SK-N-SH (cell line): ENCODE results near the gene C19orf53. TPM values are rescaled to one million over a fixed set of nuclear protein-coding genes. Genes with fewer than 3 reads are reported as not detected.

Experiments
- CTCF ChIA-PET: fragments of 300-600, 350-600 bp; formaldehyde crosslinking; extraction: SDS; loops from one replicate; lab custom pipeline; 2021; lab: Yijun Ruan, JAX
- POLR2A ChIA-PET: fragments of 350-600 bp; sonication (Branson Sonifier 250); formaldehyde crosslinking; extraction: SDS; loops from one replicate; lab custom pipeline; 2020; ENCODE audit warnings: antibody characterized with exemption, inconsistent platforms; lab: Yijun Ruan, JAX
- DNase-seq: peaks from one replicate; pipeline ENCODE4 v3.0.0; 2012
- H2AFZ ChIP-seq: fragments of 200-600 bp; sonication (generic); 2 replicates; pipeline ENCODE4 v1.8.1; 2016; ENCODE audit warnings: antibody characterized with exemption, mild to moderate bottlenecking, low read depth
- H3F3A ChIP-seq: fragments of 200-600 bp; sonication (generic); replicated peaks from 2 replicates; pipeline ENCODE3; 2016; ENCODE audit warnings: antibody characterized with exemption, mild to moderate bottlenecking; ENCODE audit not compliant: insufficient read depth
- H3K27ac ChIP-seq, 2 experiments: fragments of 200-500 bp in 1 of 2; fragments of 200-600 bp in 1 of 2; sonication (Bioruptor generic) in 1 of 2; sonication (generic), shearing (Covaris generic) in 1 of 2; 2 replicates each; pipeline versions ENCODE4 v1.5.1 to v1.6.1; 2014 to 2016; ENCODE audit warnings: low read depth in 2 of 2, inconsistent platforms in 1 of 2, low read length in 1 of 2, mild to moderate bottlenecking in 1 of 2, mixed read lengths in 1 of 2
- H3K27me3 ChIP-seq: fragments of 200-600 bp; sonication (generic), shearing (Covaris generic); 2 replicates; pipeline ENCODE4 v1.6.1; 2016; ENCODE audit warnings: mixed run types; ENCODE audit not compliant: insufficient read depth
- H3K36me3 ChIP-seq, 2 experiments: fragments of 200-500 bp in 1 of 2; fragments of 200-600 bp in 1 of 2; sonication (Bioruptor generic) in 1 of 2; sonication (generic) in 1 of 2; replicated peaks in 1 of 2; 2 replicates each; pipeline versions ENCODE3 to v1.5.1; 2014 to 2016; ENCODE audit warnings: low read length in 1 of 2, mild to moderate bottlenecking in 1 of 2; ENCODE audit not compliant: insufficient read depth in 2 of 2, control insufficient read depth in 1 of 2
- H3K4me1 ChIP-seq, 2 experiments: fragments of 200-500 bp in 1 of 2; fragments of 200-600 bp in 1 of 2; sonication (Bioruptor generic) in 1 of 2; sonication (generic), shearing (Covaris generic) in 1 of 2; 2 replicates each; pipeline versions ENCODE4 v1.5.1 to v1.6.1; 2014 to 2016; ENCODE audit warnings: low read depth in 1 of 2, low read length in 1 of 2, mixed run types in 1 of 2; ENCODE audit not compliant: insufficient read depth in 2 of 2, control insufficient read depth in 1 of 2
- H3K4me2 ChIP-seq: fragments of 200-600 bp; sonication (generic), shearing (Covaris generic); 2 replicates; pipeline ENCODE4 v1.6.1; 2017; ENCODE audit warnings: mixed run types
- H3K4me3 ChIP-seq, 2 experiments: fragments of 200-500 bp in 1 of 2; fragments of 200-600 bp in 1 of 2; sonication (Bioruptor generic) in 1 of 2; sonication (generic), shearing (Covaris generic) in 1 of 2; 2 replicates each; pipeline versions ENCODE4 v1.5.1 to v1.8.1; 2014 to 2016; ENCODE audit warnings: low read depth in 2 of 2, inconsistent platforms in 1 of 2, low read length in 1 of 2, mild to moderate bottlenecking in 1 of 2, mixed read lengths in 1 of 2, moderate library complexity in 1 of 2
- H3K79me2 ChIP-seq: fragments of 200-600 bp; sonication (generic); 2 replicates; pipeline ENCODE4 v1.8.1; 2017; ENCODE audit warnings: mild to moderate bottlenecking; ENCODE audit not compliant: insufficient read depth
- H3K9ac ChIP-seq: fragments of 200-600 bp; sonication (generic); 2 replicates; pipeline ENCODE4 v1.6.1; 2017; ENCODE audit warnings: mixed run types
- H3K9me2 ChIP-seq: fragments of 200-600 bp; sonication (generic); 2 replicates; pipeline ENCODE4 v1.6.1; 2017; ENCODE audit warnings: mixed run types
- H3K9me3 ChIP-seq: fragments of 200-600 bp; sonication (generic); 2 replicates; pipeline ENCODE4 v1.6.1; 2017; ENCODE audit warnings: mixed run types, mild to moderate bottlenecking, moderate library complexity
- H4K20me1 ChIP-seq: fragments of 200-600 bp; sonication (generic); 2 replicates; pipeline ENCODE4 v1.6.1; 2017; ENCODE audit warnings: mild to moderate bottlenecking, mixed run types; ENCODE audit not compliant: insufficient read depth
- EZH2phosphoT487 ChIP-seq: fragments of 200-600 bp; sonication (generic); IDR thresholded peaks from 2 replicates; pipeline ENCODE4 v1.6.1; 2017; ENCODE audit warnings: low read depth, mixed run types, mild to moderate bottlenecking, antibody characterized with exemption, moderate library complexity, borderline replicate concordance
- FOSL2 ChIP-seq: IDR thresholded peaks from 2 replicates; pipeline ENCODE4 v1.4.0; 2012; ENCODE audit warnings: low read depth, mild to moderate bottlenecking, moderate library complexity, borderline replicate concordance
- FOXJ3 ChIP-seq: sonication (generic); formaldehyde crosslinking; IDR thresholded peaks from 2 replicates; pipeline ENCODE4 v1.5.1; 2020; ENCODE audit warnings: mild to moderate bottlenecking, missing genetic modification reagents
- GABPA ChIP-seq: IDR thresholded peaks from 2 replicates; pipeline ENCODE4 v1.4.0; 2012; ENCODE audit warnings: low read depth, mild to moderate bottlenecking
- MXI1 ChIP-seq: IDR thresholded peaks from 2 replicates; pipeline ENCODE4 v1.6.1; 2012; ENCODE audit warnings: mild to moderate bottlenecking, low read depth, low read length, improper control_type of control experiment
- NFIC ChIP-seq: IDR thresholded peaks from 2 replicates; pipeline ENCODE4 v1.4.0; 2012; ENCODE audit warnings: borderline replicate concordance
- NRF1 ChIP-seq: IDR thresholded peaks from 2 replicates; pipeline ENCODE4 v1.6.1; 2012; ENCODE audit warnings: low read depth, mild to moderate bottlenecking, low read length
- RCOR1 ChIP-seq: fragments of 150-350 bp; IDR thresholded peaks from 2 replicates; pipeline ENCODE4 v1.6.1; 2017; ENCODE audit warnings: antibody characterized with exemption, low read length
- RXRA ChIP-seq: IDR thresholded peaks from 2 replicates; pipeline ENCODE4 v1.4.0; 2012; ENCODE audit warnings: low read depth, mild to moderate bottlenecking, borderline replicate concordance
- SMC3 ChIP-seq: IDR thresholded peaks from 2 replicates; pipeline ENCODE4 v1.6.1; 2012; ENCODE audit warnings: low read depth, low read length, improper control_type of control experiment
- TAF1 ChIP-seq: IDR thresholded peaks from 2 replicates; pipeline ENCODE4 v1.6.1; 2012; ENCODE audit warnings: low read depth, mild to moderate bottlenecking, low read length, moderate library complexity, borderline replicate concordance
- WGBS: methylation state at CpG from one replicate; pipeline ENCODE4 v1.1.6; 2017; ENCODE audit warnings: low lambda C conversion rate; 5-methylcytosine and 5-hydroxymethylcytosine counted together
- polyA plus RNA-seq, 3 experiments: library from polyadenylated mRNA; depleted of rRNA; stranded (reverse); fragments of >200 nt; gene quantifications; 2 replicates each; pipeline ENCODE4 v1.2.3, GENCODE V29; 2012

Gene C19orf53
- polyA plus RNA-seq, 1 of the 3 experiments (the other 2 are of a cell fraction) = 554 TPM

GRCh38 chr19:13794757-13795589 lies 20.7 kb downstream of the C19orf53 start, which contains the start of gene ZSWIM4 (continued):
- TF ChIP-seq FOSL2 (no peak), NRF1 (no peak), RXRA (no peak), FOXJ3 (CRISPR knock-in tag) (0 out of 2 replicates have a peak, but pooled peaks have one; percentile 27), NFIC (no peak), EZH2phosphoT487 (no peak), SMC3 (no peak), RCOR1 (peak; percentile 58)

GRCh38 chr19:13795595-13796300 lies 21.5 kb downstream of the C19orf53 start:
- peak overlapping the region; percentile 79 for H3K9ac ChIP-seq
- CTCF ChIA-PET = interaction anchor here (0.7 to 3.1 kb wide), 8 partner anchors 10 to 66 kb away, joined by 3 to 13 read pairs (median 4); no protein-coding TSS in a partner anchor
- DNase-seq = peak; percentile 56
- H3K9me3 ChIP-seq = no peaks in the 10 kb centered on the region
- TF ChIP-seq MXI1 (0 out of 2 replicates have a peak, but pooled peaks have one; percentile 10), GABPA (no peak), TAF1 (no peak)
- TF ChIP-seq, all 33 proteins: peak for 1
- no peaks in the 10 kb centered on the region for H3K27me3 ChIP-seq
- POLR2A ChIA-PET = interaction anchor here (0.6 to 1.7 kb wide), 6 partner anchors 21 to 816 kb away, joined by 3 to 9 read pairs (median 4); no protein-coding TSS in a partner anchor
- peaks cover 15 to 18% of the 10 kb centered on the region in 2 experiments; a peak in 3 of 4 replicates for H3K4me1 ChIP-seq
- H3K4me3 ChIP-seq = peak overlapping the region; percentile 75
- H2AFZ ChIP-seq = no peak overlapping the region
- peak overlapping the region; percentile 78 to 92 for H3K27ac ChIP-seq
- peaks cover 24% of the 10 kb centered on the region for H3F3A ChIP-seq
- peaks cover under 1 to 3% of the 10 kb centered on the region in 2 experiments for H3K36me3 ChIP-seq
- peak overlapping the region; percentile 89 for H3K4me2 ChIP-seq
- H3K9me2 ChIP-seq = no peaks in the 10 kb centered on the region
- H3K79me2 ChIP-seq = peaks cover 39% of the 10 kb centered on the region
- H4K20me1 ChIP-seq = peaks cover 3% of the 10 kb centered on the region; the same call in 1 of the 2 replicates
- 2% methylated on average over 12 of the region's 42 CpGs for WGBS
